Stimulated activated CD4-positive, alpha-beta T cell treated with anti-CD3 and anti-CD28 coated beads, Interleukin-12 subunit alpha, Interleukin-12 subunit beta, amount 100 ng/mL, for 48 hours (primary cell): Measurements from ENCODE around the gene MRTFA.

Source experiments
- DNase-seq, 3 donors: peaks; one replicate each; pipeline ENCODE4 v3.0.0-alpha.2; 2020; ENCODE audit warnings: low read depth in 2 of 3, low spot score in 1 of 3

The MRTFA gene

GRCh38 chr22:40433416-40434090, 203.0 kb downstream of the MRTFA start:
- DNase-seq: no peak

- DNase-seq: no peak
Measured at GRCh38 chr22:40432625-40433024, 203.9 kb downstream of the MRTFA start.

- no peak for DNase-seq
Measured at GRCh38 chr22:40432157-40432556, 204.4 kb downstream of the MRTFA start.

GRCh38 chr22:40430991-40431390, 205.5 kb downstream of the MRTFA start:
- DNase-seq: no peak

- no peak for DNase-seq
Measured at GRCh38 chr22:40429481-40429880, 207.0 kb downstream of the MRTFA start.

- no peak for DNase-seq
Measured at GRCh38 chr22:40428796-40429195, 207.7 kb downstream of the MRTFA start.

- DNase-seq: no peak
Measured at GRCh38 chr22:40426594-40427333, 209.8 kb downstream of the MRTFA start.

- DNase-seq: no peak
Measured at GRCh38 chr22:40425082-40425481, 211.4 kb downstream of the MRTFA start.

GRCh38 chr22:40423882-40424640, 212.5 kb downstream of the MRTFA start:
- no peak for DNase-seq

- DNase-seq: no peak
Measured at GRCh38 chr22:40423310-40423688, 213.2 kb downstream of the MRTFA start.

- DNase-seq: no peak
Measured at GRCh38 chr22:40422558-40423309, 213.8 kb downstream of the MRTFA start.

- no peak for DNase-seq
Measured at GRCh38 chr22:40421941-40422340, 214.6 kb downstream of the MRTFA start.

- DNase-seq: no peak
Measured at GRCh38 chr22:40421082-40421350, 215.5 kb downstream of the MRTFA start.

GRCh38 chr22:40420341-40421081, 216.0 kb downstream of the MRTFA start:
- no peak for DNase-seq

GRCh38 chr22:40419718-40420117, 216.8 kb downstream of the MRTFA start:
- DNase-seq: no peak

GRCh38 chr22:40418366-40419201, 217.9 kb downstream of the MRTFA start:
- DNase-seq: no peak

GRCh38 chr22:40417881-40418280, 218.6 kb downstream of the MRTFA start:
- no peak for DNase-seq

GRCh38 chr22:40417041-40417440, 219.5 kb downstream of the MRTFA start:
- DNase-seq: no peak

GRCh38 chr22:40416636-40417035, 219.9 kb downstream of the MRTFA start:
- DNase-seq: no peak

- no peak for DNase-seq
Measured at GRCh38 chr22:40416267-40416570, 220.3 kb downstream of the MRTFA start.
